DND-41 (cell line): ENCODE measurements around the gene INO80D.

Experiments used
- EZH2 ChIP-seq: IDR thresholded peaks from 3 replicates; pipeline ENCODE4 v1.6.1; 2012; ENCODE audit warnings: borderline replicate concordance, low read depth, mild to moderate bottlenecking, moderate library complexity, low read length, inconsistent platforms; ENCODE audit not compliant: severe bottlenecking
- TF ChIP-seq, protein P1 (sequence below): IDR thresholded peaks from 2 replicates; pipeline ENCODE4 v1.5.1; 2012; ENCODE audit warnings: borderline replicate concordance, low read length, moderate library complexity, mild to moderate bottlenecking; ENCODE audit not compliant: poor library complexity, severe bottlenecking; ENCODE audit errors: extremely low read depth

DNA sequence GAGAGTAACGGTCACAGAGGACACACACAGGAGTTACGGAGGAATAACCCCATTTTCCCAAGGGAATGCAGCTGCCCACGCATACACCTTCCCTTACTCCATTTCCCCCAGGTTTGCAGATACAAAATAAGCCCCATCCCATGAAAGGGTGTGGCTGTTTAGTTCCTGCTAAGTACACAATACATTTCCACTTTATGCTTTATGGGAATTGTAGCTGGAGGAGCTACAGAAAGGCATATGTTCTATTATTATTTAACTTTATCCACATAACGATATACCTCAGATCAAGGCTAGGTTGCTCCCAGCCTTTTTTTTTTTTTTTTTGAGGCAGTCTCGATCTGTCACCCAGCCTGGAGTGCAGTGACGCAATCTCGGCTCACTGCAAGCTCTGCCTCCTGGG lies 22.7 kb upstream of the INO80D start:
- TF ChIP-seq, protein P1, sequence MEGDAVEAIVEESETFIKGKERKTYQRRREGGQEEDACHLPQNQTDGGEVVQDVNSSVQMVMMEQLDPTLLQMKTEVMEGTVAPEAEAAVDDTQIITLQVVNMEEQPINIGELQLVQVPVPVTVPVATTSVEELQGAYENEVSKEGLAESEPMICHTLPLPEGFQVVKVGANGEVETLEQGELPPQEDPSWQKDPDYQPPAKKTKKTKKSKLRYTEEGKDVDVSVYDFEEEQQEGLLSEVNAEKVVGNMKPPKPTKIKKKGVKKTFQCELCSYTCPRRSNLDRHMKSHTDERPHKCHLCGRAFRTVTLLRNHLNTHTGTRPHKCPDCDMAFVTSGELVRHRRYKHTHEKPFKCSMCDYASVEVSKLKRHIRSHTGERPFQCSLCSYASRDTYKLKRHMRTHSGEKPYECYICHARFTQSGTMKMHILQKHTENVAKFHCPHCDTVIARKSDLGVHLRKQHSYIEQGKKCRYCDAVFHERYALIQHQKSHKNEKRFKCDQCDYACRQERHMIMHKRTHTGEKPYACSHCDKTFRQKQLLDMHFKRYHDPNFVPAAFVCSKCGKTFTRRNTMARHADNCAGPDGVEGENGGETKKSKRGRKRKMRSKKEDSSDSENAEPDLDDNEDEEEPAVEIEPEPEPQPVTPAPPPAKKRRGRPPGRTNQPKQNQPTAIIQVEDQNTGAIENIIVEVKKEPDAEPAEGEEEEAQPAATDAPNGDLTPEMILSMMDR = no peak
- no peak for TF ChIP-seq EZH2
